Measurements from ENCODE around the gene INF2. TPM values are rescaled to one million over a fixed set of nuclear protein-coding genes. Genes with fewer than 3 reads are reported as not detected.

INF2 gene
- total RNA-seq, 2 experiments from 2014 or later, result 107 to 110 TPM

DNA sequence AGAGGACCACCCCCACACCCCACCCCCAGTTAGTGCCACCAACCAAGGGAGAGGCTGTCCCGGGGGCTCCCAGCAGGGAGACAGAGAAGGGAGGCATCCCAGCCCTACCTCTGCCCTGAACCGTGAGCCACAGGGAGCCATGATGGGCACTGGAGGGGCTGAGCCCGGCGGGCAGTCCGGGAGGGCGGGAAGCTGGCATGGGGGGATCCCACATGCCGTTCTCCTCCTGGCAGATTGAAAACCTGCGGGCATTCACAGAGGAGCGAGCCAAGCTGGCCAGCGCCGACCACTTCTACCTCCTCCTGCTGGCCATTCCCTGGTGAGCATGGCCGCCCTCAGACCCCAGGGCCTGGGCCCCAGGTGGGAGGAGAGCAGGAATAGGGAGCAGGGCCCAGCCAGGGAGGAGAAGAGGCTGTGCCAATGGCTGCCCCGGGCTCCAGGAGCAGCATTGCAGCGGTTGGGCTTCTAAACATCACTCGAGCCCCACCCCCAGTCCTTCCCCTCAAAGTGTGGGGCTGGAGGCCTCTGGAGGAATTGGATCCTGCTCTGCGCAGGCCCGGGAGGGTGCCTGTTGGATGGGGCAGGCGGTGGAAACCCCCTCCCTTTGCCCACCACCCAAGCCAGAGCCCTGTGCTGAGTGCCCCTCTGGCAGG is 20.1 kb downstream of the INF2 start:
- DNase-seq, result no peak
- H3K4me3 Mint-ChIP-seq, result no peak overlapping the region
- H3K27ac Mint-ChIP-seq, result no peak overlapping the region
- POLR2A ChIA-PET, result interaction anchor here (1.1 kb wide), 1 partner anchor 44 kb away, joined by 4 read pairs; no protein-coding TSS in a partner anchor
- ATAC-seq (ENCODE audit: low read depth), result no peak
- peaks cover 1% of the 10 kb centered on the region for H3K4me1 Mint-ChIP-seq
- no peaks in the 10 kb centered on the region for H3K27me3 Mint-ChIP-seq
- peaks cover 4% of the 10 kb centered on the region for H3K36me3 Mint-ChIP-seq
- no peaks in the 10 kb centered on the region for H3K9me3 Mint-ChIP-seq

- H3K4me3 Mint-ChIP-seq, result no peak overlapping the region
- POLR2A ChIA-PET, result no interaction called here
- no peaks in the 10 kb centered on the region for H3K27me3 Mint-ChIP-seq
- H3K9me3 Mint-ChIP-seq, result no peaks in the 10 kb centered on the region
- no peak for DNase-seq
- no peak overlapping the region for H3K27ac Mint-ChIP-seq
- no peak for ATAC-seq (ENCODE audit: low read depth)
- peaks cover 1% of the 10 kb centered on the region for H3K4me1 Mint-ChIP-seq
- peaks cover 4% of the 10 kb centered on the region for H3K36me3 Mint-ChIP-seq
Measured at GRCh38 chr14:104710071-104710735, 20.8 kb downstream of the INF2 start.

DNA sequence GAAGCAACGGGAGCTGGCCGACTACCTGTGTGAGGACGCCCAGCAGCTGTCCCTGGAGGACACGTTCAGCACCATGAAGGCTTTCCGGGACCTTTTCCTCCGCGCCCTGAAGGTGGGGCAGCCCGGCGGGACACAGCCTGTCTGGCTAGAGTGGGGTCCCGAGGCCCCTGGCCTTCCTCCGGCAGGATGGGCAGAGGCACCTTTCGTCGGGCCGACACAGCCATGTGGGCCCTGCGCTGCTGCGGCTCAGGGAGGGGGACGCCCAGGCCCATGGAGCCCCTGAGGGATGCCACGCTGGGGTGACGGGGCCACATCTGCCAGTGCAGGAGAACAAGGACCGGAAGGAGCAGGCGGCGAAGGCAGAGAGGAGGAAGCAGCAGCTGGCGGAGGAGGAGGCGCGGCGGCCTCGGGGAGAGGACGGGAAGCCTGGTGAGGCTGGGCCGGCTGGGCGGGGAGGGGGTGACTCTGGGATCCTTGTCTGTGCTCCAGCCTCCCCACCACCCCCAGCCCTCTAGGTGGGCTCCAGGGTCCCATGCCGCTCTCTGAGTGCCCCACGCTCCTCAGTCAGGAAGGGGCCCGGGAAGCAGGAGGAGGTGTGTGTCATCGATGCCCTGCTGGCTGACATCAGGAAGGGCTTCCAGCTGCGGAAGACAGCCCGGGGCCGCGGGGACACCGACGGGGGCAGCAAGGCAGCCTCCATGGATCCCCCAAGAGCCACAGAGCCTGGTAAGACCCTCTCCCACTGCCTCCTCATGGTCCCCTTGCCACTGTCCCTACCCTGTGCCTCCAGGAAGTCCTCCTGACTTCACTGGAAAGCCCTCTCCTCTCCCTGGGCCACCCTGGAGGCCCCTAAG is 23.7 kb downstream of the INF2 start:
- peaks cover 5% of the 10 kb centered on the region for H3K4me1 Mint-ChIP-seq
- H3K27me3 Mint-ChIP-seq, result no peaks in the 10 kb centered on the region
- ATAC-seq (ENCODE audit: low read depth), result no peak
- POLR2A ChIA-PET, result no interaction called here
- H3K27ac Mint-ChIP-seq, result no peak overlapping the region
- DNase-seq, result no peak
- H3K9me3 Mint-ChIP-seq, result no peaks in the 10 kb centered on the region
- peaks cover 8% of the 10 kb centered on the region for H3K36me3 Mint-ChIP-seq
- no peak overlapping the region for H3K4me3 Mint-ChIP-seq

DNA sequence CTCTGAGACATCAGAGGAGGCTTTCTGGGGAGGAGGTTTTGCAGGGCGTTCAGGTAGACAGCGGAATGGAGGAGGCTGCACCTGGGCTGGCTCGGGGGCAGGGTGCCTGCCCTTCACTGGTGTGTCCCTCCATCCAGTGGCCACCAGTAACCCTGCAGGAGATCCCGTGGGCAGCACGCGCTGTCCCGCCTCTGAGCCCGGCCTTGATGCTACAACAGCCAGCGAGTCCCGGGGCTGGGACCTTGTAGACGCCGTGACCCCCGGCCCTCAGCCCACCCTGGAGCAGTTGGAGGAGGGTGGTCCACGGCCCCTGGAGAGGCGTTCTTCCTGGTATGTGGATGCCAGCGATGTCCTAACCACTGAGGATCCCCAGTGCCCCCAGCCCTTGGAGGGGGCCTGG is 24.6 kb downstream of the INF2 start:
- H3K4me1 Mint-ChIP-seq, result peaks cover 3% of the 10 kb centered on the region
- no peak for DNase-seq
- no peak overlapping the region for H3K27ac Mint-ChIP-seq
- no peak overlapping the region for H3K4me3 Mint-ChIP-seq
- H3K9me3 Mint-ChIP-seq, result no peaks in the 10 kb centered on the region
- peaks cover 7% of the 10 kb centered on the region for H3K36me3 Mint-ChIP-seq
- ATAC-seq (ENCODE audit: low read depth), result no peak
- H3K27me3 Mint-ChIP-seq, result no peaks in the 10 kb centered on the region
- POLR2A ChIA-PET, result no interaction called here

DNA sequence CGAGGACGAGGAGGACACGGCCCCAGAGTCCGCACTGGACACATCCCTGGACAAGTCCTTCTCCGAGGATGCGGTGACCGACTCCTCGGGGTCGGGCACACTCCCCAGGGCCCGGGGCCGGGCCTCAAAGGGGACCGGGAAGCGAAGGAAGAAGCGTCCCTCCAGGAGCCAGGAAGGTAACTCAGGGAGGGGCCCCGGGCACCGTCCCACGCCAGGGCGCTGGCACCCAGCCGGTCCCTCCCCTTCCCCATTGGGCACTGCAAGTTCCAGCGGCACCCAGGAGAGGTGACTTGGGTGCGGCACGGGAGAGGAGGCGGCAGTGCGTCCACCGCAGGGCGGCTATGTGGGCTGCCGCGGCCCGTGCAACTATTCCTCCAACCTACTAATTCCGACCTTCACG is 25.3 kb downstream of the INF2 start:
- Mint-ChIP-seq H3K9me3 (no peaks in the 10 kb centered on the region), H3K36me3 (peaks cover 7% of the 10 kb centered on the region), H3K27me3 (no peaks in the 10 kb centered on the region), H3K4me3 (no peak overlapping the region), H3K4me1 (peaks cover 3% of the 10 kb centered on the region), H3K27ac (no peak overlapping the region)
- ATAC-seq (ENCODE audit: low read depth), result no peak
- POLR2A ChIA-PET, result no interaction called here
- no peak for DNase-seq

GRCh38 chr14:104715416-104715815 is 26.0 kb downstream of the INF2 start:
- H3K4me1 Mint-ChIP-seq, result peaks cover 3% of the 10 kb centered on the region
- POLR2A ChIA-PET, result no interaction called here
- H3K4me3 Mint-ChIP-seq, result no peak overlapping the region
- no peaks in the 10 kb centered on the region for H3K9me3 Mint-ChIP-seq
- DNase-seq, result no peak
- H3K36me3 Mint-ChIP-seq, result peaks cover 4% of the 10 kb centered on the region
- no peak for ATAC-seq (ENCODE audit: low read depth)
- H3K27me3 Mint-ChIP-seq, result no peaks in the 10 kb centered on the region
- no peak overlapping the region for H3K27ac Mint-ChIP-seq

DNA sequence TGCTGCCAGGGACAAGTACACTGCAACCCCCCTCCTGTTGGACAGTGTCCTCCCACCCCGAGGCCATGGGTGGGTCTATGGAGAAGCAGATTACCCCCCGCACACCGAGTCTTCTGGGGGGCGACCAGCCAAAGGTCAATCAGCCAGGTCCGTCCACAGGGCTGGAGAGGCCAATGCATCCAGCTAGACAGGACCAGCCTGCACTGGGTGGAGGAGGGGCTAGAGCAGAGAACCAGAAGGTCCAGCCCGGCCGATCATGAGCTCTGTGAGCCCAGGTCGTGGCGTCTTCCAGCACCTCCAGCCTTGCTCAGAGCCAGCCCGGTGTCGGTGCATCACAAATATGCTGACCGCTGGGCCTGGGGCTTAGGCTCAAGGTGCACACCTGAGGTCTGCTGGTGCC is 26.5 kb downstream of the INF2 start:
- H3K27ac Mint-ChIP-seq, result no peak overlapping the region
- no peaks in the 10 kb centered on the region for H3K9me3 Mint-ChIP-seq
- no peaks in the 10 kb centered on the region for H3K27me3 Mint-ChIP-seq
- POLR2A ChIA-PET, result interaction anchor here (1.3 kb wide), 1 partner anchor 36 kb away, joined by 4 read pairs; the partner anchor contains the start of gene SIVA1
- no peak overlapping the region for H3K4me3 Mint-ChIP-seq
- peaks cover 3% of the 10 kb centered on the region for H3K4me1 Mint-ChIP-seq
- no peak for ATAC-seq (ENCODE audit: low read depth)
- H3K36me3 Mint-ChIP-seq, result peaks cover 4% of the 10 kb centered on the region
- DNase-seq, result no peak

- no peak for ATAC-seq (ENCODE audit: low read depth)
- peaks cover 3% of the 10 kb centered on the region for H3K4me1 Mint-ChIP-seq
- H3K36me3 Mint-ChIP-seq, result peaks cover 4% of the 10 kb centered on the region
- DNase-seq, result no peak
- H3K4me3 Mint-ChIP-seq, result no peak overlapping the region
- H3K27me3 Mint-ChIP-seq, result no peaks in the 10 kb centered on the region
- no peaks in the 10 kb centered on the region for H3K9me3 Mint-ChIP-seq
- POLR2A ChIA-PET, result no interaction called here
- no peak overlapping the region for H3K27ac Mint-ChIP-seq
Measured at GRCh38 chr14:104717137-104717536, 27.7 kb downstream of the INF2 start.

DNA sequence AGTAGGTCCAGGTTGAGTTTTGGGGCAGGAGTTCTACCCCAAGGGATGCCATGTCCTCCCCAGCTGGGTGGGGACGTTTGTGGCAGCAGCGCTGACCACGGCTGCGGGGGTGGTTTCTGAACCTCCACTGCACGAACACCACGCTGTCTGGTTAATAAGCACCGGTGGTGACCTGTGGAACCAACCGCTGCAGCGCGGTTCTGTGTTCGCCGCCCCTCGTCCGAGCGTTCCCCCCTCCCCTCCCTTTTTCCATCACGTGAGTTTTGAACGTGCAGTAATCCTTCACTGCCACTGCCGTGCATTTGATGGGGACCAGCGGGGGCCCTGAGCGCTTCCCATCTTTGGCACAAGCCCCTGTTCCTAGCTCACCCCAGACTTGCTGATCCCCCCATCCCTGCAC is 28.2 kb downstream of the INF2 start:
- no peak for ATAC-seq (ENCODE audit: low read depth)
- Mint-ChIP-seq H3K27me3 (no peaks in the 10 kb centered on the region), H3K27ac (no peak overlapping the region), H3K9me3 (no peaks in the 10 kb centered on the region), H3K36me3 (peaks cover 4% of the 10 kb centered on the region), H3K4me3 (no peak overlapping the region), H3K4me1 (peaks cover 3% of the 10 kb centered on the region)
- DNase-seq, result no peak
- POLR2A ChIA-PET, result no interaction called here

DNA sequence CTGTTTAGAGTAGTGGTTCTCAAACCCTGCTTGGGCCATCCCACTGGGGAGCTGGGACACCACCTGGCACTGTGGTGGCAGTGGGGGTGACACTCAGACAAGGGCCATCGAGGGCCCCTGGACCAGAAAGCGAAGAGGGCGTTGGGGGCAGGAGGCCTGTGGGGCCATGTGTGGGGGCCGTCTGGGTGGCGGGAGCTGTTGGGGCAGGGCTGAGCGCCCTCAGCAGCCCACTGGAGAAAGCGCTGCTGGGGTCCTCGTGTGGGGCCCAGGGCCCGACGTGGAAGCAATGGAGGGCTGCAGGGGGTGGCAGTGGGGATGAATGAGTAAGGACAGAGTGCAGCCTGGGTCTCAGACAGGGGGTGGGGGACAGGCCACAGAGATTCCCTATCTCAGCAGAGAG is 28.7 kb downstream of the INF2 start:
- ATAC-seq (ENCODE audit: low read depth), result no peak
- Mint-ChIP-seq H3K4me1 (peaks cover 3% of the 10 kb centered on the region), H3K27me3 (no peaks in the 10 kb centered on the region), H3K36me3 (peaks cover 4% of the 10 kb centered on the region), H3K4me3 (no peak overlapping the region), H3K9me3 (no peaks in the 10 kb centered on the region), H3K27ac (no peak overlapping the region)
- POLR2A ChIA-PET, result no interaction called here
- DNase-seq, result no peak

- POLR2A ChIA-PET, result no interaction called here
- H3K4me3 Mint-ChIP-seq, result no peak overlapping the region
- no peak for ATAC-seq (ENCODE audit: low read depth)
- peaks cover 3% of the 10 kb centered on the region for H3K4me1 Mint-ChIP-seq
- H3K9me3 Mint-ChIP-seq, result no peaks in the 10 kb centered on the region
- H3K36me3 Mint-ChIP-seq, result peaks cover 4% of the 10 kb centered on the region
- H3K27me3 Mint-ChIP-seq, result no peaks in the 10 kb centered on the region
- no peak for DNase-seq
- no peak overlapping the region for H3K27ac Mint-ChIP-seq
Measured at GRCh38 chr14:104718871-104719270, 29.5 kb downstream of the INF2 start.

DNA sequence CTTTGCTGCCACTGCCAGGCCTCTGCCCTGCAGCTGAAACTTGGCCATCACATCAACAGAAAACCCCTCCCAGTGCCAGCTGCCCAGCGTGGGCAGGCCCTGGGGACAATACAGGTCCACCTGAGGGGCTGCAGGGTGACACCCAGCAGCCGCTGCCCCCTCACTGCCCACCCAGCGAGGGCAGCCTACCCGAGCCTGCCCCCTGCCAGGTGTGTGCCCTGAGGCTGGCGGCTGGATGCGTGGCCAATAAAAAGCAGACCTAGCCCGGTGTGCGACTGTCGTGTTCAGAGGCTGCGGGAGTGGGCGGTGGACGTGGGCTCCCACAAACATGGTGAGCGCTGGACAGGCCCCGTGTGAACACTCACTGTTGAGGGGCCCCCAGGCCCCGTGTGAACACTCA is 29.9 kb downstream of the INF2 start:
- Mint-ChIP-seq H3K36me3 (peaks cover 4% of the 10 kb centered on the region), H3K4me3 (no peak overlapping the region), H3K9me3 (no peaks in the 10 kb centered on the region), H3K27ac (no peak overlapping the region), H3K27me3 (no peaks in the 10 kb centered on the region), H3K4me1 (peaks cover 3% of the 10 kb centered on the region)
- POLR2A ChIA-PET, result no interaction called here
- DNase-seq (no peak), ATAC-seq (ENCODE audit: low read depth) (no peak)

GRCh38 chr14:104721505-104722431 is 32.4 kb downstream of the INF2 start:
- Mint-ChIP-seq H3K27me3 (no peaks in the 10 kb centered on the region), H3K4me1 (peaks cover 3% of the 10 kb centered on the region), H3K27ac (no peak overlapping the region), H3K9me3 (no peaks in the 10 kb centered on the region), H3K36me3 (peaks cover 4% of the 10 kb centered on the region), H3K4me3 (no peak overlapping the region)
- POLR2A ChIA-PET, result interaction anchor here (2.1 kb wide), 1 partner anchor 31 kb away, joined by 8 read pairs; the partner anchor contains the start of gene SIVA1
- DNase-seq (no peak), ATAC-seq (ENCODE audit: low read depth) (no peak)

All from activated naive CD8-positive, alpha-beta T cell treated with anti-CD3 and anti-CD28 coated beads, Interleukin-2, amount 10 ng/mL, durations not matched to agents 7 days and 5 days (primary cell).